HEK293 (cell line): ENCODE results near the gene CHN1.

Source experiments
- CTCF ChIP-seq: fragments of 450-650 bp; formaldehyde crosslinking; IDR thresholded peaks from 2 replicates; pipeline ENCODE4 v1.5.1; 2016; ENCODE audit warnings: missing biosample characterization, missing genetic modification characterization
- MEIS1 ChIP-seq: sonication (generic); formaldehyde crosslinking; IDR thresholded peaks from 2 replicates; pipeline ENCODE4 v1.8.1; 2022; ENCODE audit warnings: missing genetic modification reagents, mild to moderate bottlenecking, borderline replicate concordance
- OSR2 ChIP-seq: fragments of 450-650 bp; formaldehyde crosslinking; IDR thresholded peaks from 2 replicates; pipeline ENCODE4 v1.5.1; 2016; ENCODE audit warnings: missing biosample characterization, missing genetic modification characterization
- REST ChIP-seq: fragments of 450-650 bp; formaldehyde crosslinking; IDR thresholded peaks from 2 replicates; pipeline ENCODE4 v1.5.1; 2016; ENCODE audit warnings: missing biosample characterization, missing genetic modification characterization
- SALL2 ChIP-seq: fragments of 450-650 bp; formaldehyde crosslinking; IDR thresholded peaks from 2 replicates; pipeline ENCODE4 v1.5.0; 2017; ENCODE audit warnings: missing biosample characterization, mild to moderate bottlenecking, missing genetic modification characterization, borderline replicate concordance
- SP3 ChIP-seq: fragments of 450-650 bp; formaldehyde crosslinking; IDR thresholded peaks from 2 replicates; pipeline ENCODE4 v1.5.1; 2016; ENCODE audit warnings: missing biosample characterization, missing genetic modification characterization
- ZBTB11 ChIP-seq: fragments of 450-650 bp; formaldehyde crosslinking; conservative IDR thresholded peaks from 2 replicates; pipeline ENCODE4 v1.5.1; 2016; ENCODE audit warnings: low read depth, missing biosample characterization, missing genetic modification characterization
- ZNF274 ChIP-seq, 2 experiments: fragments of 200-500 bp in 1 of 2; fragments of 450-650 bp in 1 of 2; sonication (Bioruptor generic) in 1 of 2; formaldehyde crosslinking in 1 of 2; IDR thresholded peaks; 2 replicates each; pipeline versions ENCODE4 v1.5.1 to v1.6.1; 2014 to 2016; ENCODE audit warnings: borderline replicate concordance in 1 of 2, inconsistent platforms in 1 of 2, low read length in 1 of 2, missing biosample characterization in 1 of 2, missing genetic modification characterization in 1 of 2
- ZNF398 ChIP-seq: fragments of 450-650 bp; formaldehyde crosslinking; IDR thresholded peaks from 2 replicates; pipeline ENCODE4 v1.5.1; 2017; ENCODE audit warnings: missing biosample characterization, missing genetic modification characterization
- ZNF692 ChIP-seq: fragments of 450-650 bp; formaldehyde crosslinking; IDR thresholded peaks from 2 replicates; pipeline ENCODE4 v1.5.1; 2016; ENCODE audit warnings: missing biosample characterization, missing genetic modification characterization

- TF ChIP-seq CTCF (no peak), SP3 (tag by site-specific recombination) (no peak), ZNF274 (IDR thresholded peaks at IDR 0.05; ENCODE audit: low read length) (no peak), ZNF274 (tag by site-specific recombination; IDR thresholded peaks at IDR 0.05; ENCODE audit: borderline replicate concordance) (no peak), ZNF398 (tag by site-specific recombination) (no peak), REST (tag by site-specific recombination) (no peak), OSR2 (0 out of 2 replicates have a peak, but pooled peaks have one; percentile 19), MEIS1 (CRISPR knock-in tag) (no peak), ZNF692 (tag by site-specific recombination) (no peak), ZBTB11 (no peak), SALL2 (tag by site-specific recombination) (no peak)
Measured at GRCh38 chr2:174916270-174916930, 88.8 kb downstream of the CHN1 start.
